ENCODE data around the gene SNRPA. TPM values are rescaled to one million over a fixed set of nuclear protein-coding genes. Genes with fewer than 3 reads are reported as not detected.

The SNRPA gene
- polyA plus RNA-seq, 1 experiment, result 167 TPM

GRCh38 chr19:40786060-40787037 is 35.3 kb downstream of the SNRPA start:
- ChIA-PET CTCF (interaction anchor here (1.1 kb wide), 1 partner anchor 12 kb away, joined by 3 read pairs; the partner anchor contains the start of gene EGLN2), POLR2A (no interaction called here)
- no peak for TF ChIP-seq CTCF (IDR thresholded peaks at IDR 0.05; ENCODE audit: insufficient read depth, low read depth, low read length)
- DNase-seq (ENCODE audit: low read depth), result no peak
- no peak overlapping the region for H3K4me3 ChIP-seq (ENCODE audit: low read depth, low read length)
- no peaks in the 10 kb centered on the region for H3K27me3 ChIP-seq (ENCODE audit: control insufficient read depth, insufficient read depth, low read length)
- H3K36me3 ChIP-seq (ENCODE audit: control insufficient read depth, insufficient read depth, low read length), result no peaks in the 10 kb centered on the region; the same call in none of the 2 replicates

GRCh38 chr19:40791349-40791748 is 40.3 kb downstream of the SNRPA start:
- H3K27me3 ChIP-seq (ENCODE audit: control insufficient read depth, insufficient read depth, low read length), result no peaks in the 10 kb centered on the region
- H3K36me3 ChIP-seq (ENCODE audit: control insufficient read depth, insufficient read depth, low read length), result no peaks in the 10 kb centered on the region; the same call in none of the 2 replicates
- no peak for DNase-seq (ENCODE audit: low read depth)
- POLR2A ChIA-PET, result no interaction called here
- H3K4me3 ChIP-seq (ENCODE audit: low read depth, low read length), result no peak overlapping the region
- CTCF ChIA-PET, result no interaction called here
- no peak for TF ChIP-seq CTCF (IDR thresholded peaks at IDR 0.05; ENCODE audit: insufficient read depth, low read depth, low read length)

- no peak for DNase-seq (ENCODE audit: low read depth)
- ChIA-PET CTCF (no interaction called here), POLR2A (no interaction called here)
- TF ChIP-seq CTCF (IDR thresholded peaks at IDR 0.05; ENCODE audit: insufficient read depth, low read depth, low read length), result no peak
- Histone ChIP-seq H3K27me3 (ENCODE audit: control insufficient read depth, insufficient read depth, low read length) (no peaks in the 10 kb centered on the region), H3K36me3 (ENCODE audit: control insufficient read depth, insufficient read depth, low read length) (no peaks in the 10 kb centered on the region; the same call in 1 of the 2 replicates), H3K4me3 (ENCODE audit: low read depth, low read length) (no peak overlapping the region)
These were observed 41.0 kb downstream of the SNRPA start for GRCh38 chr19:40791996-40792395.

- ChIA-PET CTCF (interaction anchor here (0.7 to 1.8 kb wide), 4 partner anchors 19 to 134 kb away, joined by 3 to 11 read pairs (median 4); partner anchors contain the start of gene RAB4B), POLR2A (interaction anchor here (0.5 kb wide), 1 partner anchor 19 kb away, joined by 23 read pairs; the partner anchor contains the start of gene RAB4B)
- H3K27me3 ChIP-seq (ENCODE audit: control insufficient read depth, insufficient read depth, low read length), result no peaks in the 10 kb centered on the region
- H3K4me3 ChIP-seq (ENCODE audit: low read depth, low read length), result no peak overlapping the region
- DNase-seq (ENCODE audit: low read depth), result no peak
- TF ChIP-seq CTCF (IDR thresholded peaks at IDR 0.05; ENCODE audit: insufficient read depth, low read depth, low read length), result no peak
- peaks cover 14% of the 10 kb centered on the region; the same call in 1 of the 2 replicates for H3K36me3 ChIP-seq (ENCODE audit: control insufficient read depth, insufficient read depth, low read length)
These were observed 46.4 kb downstream of the SNRPA start for GRCh38 chr19:40797166-40797962.

Measured in BJ (cell line).